ENCODE results near the gene ABCC4. TPM values are rescaled to one million over a fixed set of nuclear protein-coding genes. Genes with fewer than 3 reads are reported as not detected.

ABCC4 gene
- total and polyA plus RNA-seq, 2 experiments from 2014 or later = 9.8 to 23.3 TPM

- Histone ChIP-seq H3K27me3 (no peaks in the 10 kb centered on the region), H3K27ac (no peak overlapping the region), H3K9me3 (ENCODE audit: low read depth) (no peaks in the 10 kb centered on the region), H3K36me3 (replicated peaks; ENCODE audit: insufficient read depth, low read depth) (no peaks in the 10 kb centered on the region), H2AFZ (no peak overlapping the region), H3K4me1 (ENCODE audit: insufficient read depth) (no peaks in the 10 kb centered on the region), H3K4me3 (no peak overlapping the region), H3K4me2 (no peak overlapping the region), H3K79me2 (no peaks in the 10 kb centered on the region), H3K9me2 (replicated peaks; ENCODE audit: insufficient read depth) (no peaks in the 10 kb centered on the region), H4K20me1 (ENCODE audit: insufficient read depth, poor library complexity, severe bottlenecking) (no peaks in the 10 kb centered on the region)
- WGBS (ENCODE audit: low lambda C conversion rate, missing lambda C conversion rate) = 96% methylated on average over 1 of the region's 1 CpG
- no peak for DNase-seq (ENCODE audit: low spot score)
- TF ChIP-seq CTCF (IDR thresholded peaks at IDR 0.05; ENCODE audit: poor library complexity) (no peak), EZH2 (IDR thresholded peaks at IDR 0.05; ENCODE audit: borderline replicate concordance) (no peak), EZH2phosphoT487 (IDR thresholded peaks at IDR 0.05; ENCODE audit: low read depth, severe bottlenecking, unreplicated experiment) (no peak)
These were observed 59.9 kb downstream of the ABCC4 start for GRCh38 chr13:95241321-95241720.

GRCh38 chr13:95239283-95239682 lies 62.0 kb downstream of the ABCC4 start:
- H2AFZ ChIP-seq = no peak overlapping the region
- H3K27me3 ChIP-seq = no peaks in the 10 kb centered on the region
- no peaks in the 10 kb centered on the region for H3K36me3 ChIP-seq (replicated peaks; ENCODE audit: insufficient read depth, low read depth)
- H3K9me3 ChIP-seq (ENCODE audit: low read depth) = no peaks in the 10 kb centered on the region
- no peaks in the 10 kb centered on the region for H3K79me2 ChIP-seq
- no peak overlapping the region for H3K27ac ChIP-seq
- no peak overlapping the region for H3K4me2 ChIP-seq
- H3K4me3 ChIP-seq = no peak overlapping the region
- H4K20me1 ChIP-seq (ENCODE audit: insufficient read depth, poor library complexity, severe bottlenecking) = no peaks in the 10 kb centered on the region
- no peaks in the 10 kb centered on the region for H3K4me1 ChIP-seq (ENCODE audit: insufficient read depth)
- TF ChIP-seq EZH2 (IDR thresholded peaks at IDR 0.05; ENCODE audit: borderline replicate concordance) = no peak
- no peak for TF ChIP-seq CTCF (IDR thresholded peaks at IDR 0.05; ENCODE audit: poor library complexity)
- no peak for TF ChIP-seq EZH2phosphoT487 (IDR thresholded peaks at IDR 0.05; ENCODE audit: low read depth, severe bottlenecking, unreplicated experiment)
- no peak for DNase-seq (ENCODE audit: low spot score)
- H3K9me2 ChIP-seq (replicated peaks; ENCODE audit: insufficient read depth) = no peaks in the 10 kb centered on the region
- WGBS (ENCODE audit: low lambda C conversion rate, missing lambda C conversion rate) = 70% methylated on average over 2 of the region's 2 CpGs

GRCh38 chr13:95237310-95237870 lies 63.9 kb downstream of the ABCC4 start:
- Histone ChIP-seq H3K9me2 (replicated peaks; ENCODE audit: insufficient read depth) (no peaks in the 10 kb centered on the region), H3K4me1 (ENCODE audit: insufficient read depth) (no peaks in the 10 kb centered on the region), H3K9me3 (ENCODE audit: low read depth) (no peaks in the 10 kb centered on the region), H2AFZ (no peak overlapping the region), H3K27me3 (no peaks in the 10 kb centered on the region), H4K20me1 (ENCODE audit: insufficient read depth, poor library complexity, severe bottlenecking) (no peaks in the 10 kb centered on the region), H3K27ac (no peak overlapping the region), H3K36me3 (replicated peaks; ENCODE audit: insufficient read depth, low read depth) (no peaks in the 10 kb centered on the region), H3K79me2 (no peaks in the 10 kb centered on the region), H3K4me2 (no peak overlapping the region), H3K4me3 (no peak overlapping the region)
- DNase-seq (ENCODE audit: low spot score) = no peak
- WGBS (ENCODE audit: low lambda C conversion rate, missing lambda C conversion rate) = 96% methylated on average over 7 of the region's 7 CpGs
- TF ChIP-seq CTCF (IDR thresholded peaks at IDR 0.05; ENCODE audit: poor library complexity) = no peak
- no peak for TF ChIP-seq EZH2 (IDR thresholded peaks at IDR 0.05; ENCODE audit: borderline replicate concordance)
- no peak for TF ChIP-seq EZH2phosphoT487 (IDR thresholded peaks at IDR 0.05; ENCODE audit: low read depth, severe bottlenecking, unreplicated experiment)

All from hepatocyte (in vitro differentiated cells).